Myocyte (in vitro differentiated cells): Measurements from ENCODE around the gene CTPS1. TPM values are rescaled to one million over a fixed set of nuclear protein-coding genes. Genes with fewer than 3 reads are reported as not detected.

ENCODE experiments used
- DNase-seq: peaks from one replicate; pipeline ENCODE4 v3.0.0-alpha.2; 2012; ENCODE audit warnings: low read depth
- total RNA-seq: library from RNA; depleted of rRNA; stranded (reverse); fragments of >200 nt; gene quantifications from 2 replicates; pipeline ENCODE4 v1.2.3, GENCODE V29; 2014

CTPS1 gene
- total RNA-seq, 1 donor from 2014 or later, result 19.8 TPM

DNA sequence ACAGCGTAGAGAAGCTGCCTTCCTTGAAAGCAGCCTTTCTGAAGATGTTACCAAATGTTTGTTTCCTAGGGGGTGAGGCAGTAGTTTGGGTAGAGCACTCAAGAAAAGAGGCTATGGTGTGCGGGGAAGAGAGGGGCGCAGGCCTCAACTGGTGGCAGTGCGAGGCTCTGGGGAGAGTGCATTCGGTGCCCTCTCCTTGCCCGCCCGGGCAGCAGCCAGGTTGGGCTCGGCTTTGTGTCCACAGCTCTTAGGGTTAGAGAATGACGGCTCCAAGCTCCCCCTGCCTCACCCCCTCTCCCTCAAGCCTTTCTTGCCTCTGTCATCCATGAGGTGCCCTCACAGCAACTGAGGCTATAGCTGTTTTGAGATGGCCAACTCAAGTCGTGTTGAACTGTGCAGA lies 42.9 kb downstream of the CTPS1 start:
- DNase-seq, result no peak

DNA sequence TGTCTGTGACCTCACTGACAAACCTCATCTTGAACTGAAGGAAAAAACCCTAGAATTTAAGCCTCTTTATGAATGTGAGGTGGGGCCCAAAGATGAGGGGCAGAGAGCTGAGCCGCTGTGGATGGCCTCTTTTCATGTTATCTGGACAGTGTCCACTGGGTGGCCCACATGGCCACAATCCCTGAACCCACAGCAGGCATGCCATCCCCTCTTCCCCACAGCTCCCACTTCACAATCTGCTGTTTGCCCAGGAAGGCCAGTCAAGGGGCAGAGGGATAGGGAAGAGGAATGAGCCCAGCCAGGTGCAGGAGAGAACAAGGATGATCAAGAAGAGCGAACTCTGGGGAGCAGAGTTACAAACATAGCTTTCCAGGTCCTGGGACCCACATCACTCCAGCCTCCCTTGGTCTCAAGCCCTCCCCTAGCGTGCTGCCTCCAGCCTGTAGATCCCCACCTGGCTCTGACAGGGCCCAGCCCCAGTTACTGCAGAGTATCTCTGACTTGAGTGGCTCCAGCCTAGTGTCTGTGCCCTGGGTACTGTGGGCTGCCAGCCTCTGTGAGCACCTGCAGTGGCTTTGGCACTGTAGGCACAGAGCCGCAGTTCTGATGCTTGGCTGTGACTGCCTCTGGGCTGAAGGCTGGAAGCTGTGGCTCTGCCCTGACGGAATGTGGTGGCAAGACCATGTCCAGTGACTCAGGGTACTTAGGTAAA lies 43.9 kb downstream of the CTPS1 start:
- peak; percentile 25 for DNase-seq

DNA sequence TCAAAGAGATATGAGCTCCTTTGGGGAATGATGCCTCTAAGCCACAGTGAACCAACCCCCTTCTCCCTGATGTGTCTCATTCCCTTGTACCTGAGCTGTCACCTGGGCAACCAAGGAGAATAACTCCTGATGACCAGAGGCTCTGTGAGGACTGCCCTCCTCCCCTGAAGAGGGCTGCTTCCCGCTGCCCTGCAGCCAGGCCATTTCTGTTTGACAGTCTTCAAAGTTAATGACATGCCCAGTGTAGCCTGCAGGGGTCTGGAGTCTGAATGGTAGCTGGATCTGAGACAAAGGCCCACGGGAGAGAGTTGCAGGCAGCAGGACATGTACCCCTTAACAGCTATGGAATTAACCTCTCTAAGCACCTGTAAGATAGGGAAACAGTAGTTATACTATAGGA lies 45.5 kb downstream of the CTPS1 start:
- no peak for DNase-seq

DNA sequence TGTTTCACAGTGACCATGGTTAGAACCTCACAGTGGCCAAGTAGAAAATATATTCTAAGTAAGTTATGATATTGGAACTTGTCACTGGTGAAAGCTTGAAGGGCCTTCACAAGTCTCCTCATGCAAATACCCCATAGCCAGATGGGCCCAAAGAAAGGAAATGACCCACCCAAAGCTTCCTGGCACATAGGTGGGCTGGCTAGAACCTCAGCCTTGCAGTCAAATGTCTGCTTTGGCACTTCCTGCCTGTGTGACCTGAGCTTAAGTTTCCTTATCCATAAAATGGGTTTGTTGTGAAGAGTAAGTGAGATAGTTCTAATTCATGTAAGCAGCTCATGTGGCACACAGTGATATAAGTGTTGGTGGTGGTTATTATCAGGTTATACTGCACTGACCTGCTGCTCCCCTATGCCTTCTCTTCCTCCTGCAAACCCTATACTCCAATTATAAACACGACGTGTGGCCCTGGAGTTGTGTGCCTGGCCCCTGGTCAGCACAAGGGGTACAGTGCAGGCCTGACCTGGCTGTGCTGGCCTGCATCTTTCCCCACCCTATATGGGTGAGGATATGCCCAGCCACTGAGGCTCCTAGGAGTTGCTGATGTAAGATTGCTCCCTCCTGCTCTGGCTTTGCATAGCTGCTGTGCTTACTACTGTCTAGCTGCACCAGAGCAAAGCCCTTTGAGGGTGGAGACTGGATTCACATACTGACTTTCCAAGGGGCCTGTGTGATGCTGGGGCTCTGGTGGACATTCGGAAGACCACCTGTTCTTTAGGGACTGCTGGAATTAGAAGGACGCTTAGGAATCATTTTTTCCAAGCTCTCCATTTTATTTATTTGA lies 46.7 kb downstream of the CTPS1 start:
- no peak for DNase-seq

DNA sequence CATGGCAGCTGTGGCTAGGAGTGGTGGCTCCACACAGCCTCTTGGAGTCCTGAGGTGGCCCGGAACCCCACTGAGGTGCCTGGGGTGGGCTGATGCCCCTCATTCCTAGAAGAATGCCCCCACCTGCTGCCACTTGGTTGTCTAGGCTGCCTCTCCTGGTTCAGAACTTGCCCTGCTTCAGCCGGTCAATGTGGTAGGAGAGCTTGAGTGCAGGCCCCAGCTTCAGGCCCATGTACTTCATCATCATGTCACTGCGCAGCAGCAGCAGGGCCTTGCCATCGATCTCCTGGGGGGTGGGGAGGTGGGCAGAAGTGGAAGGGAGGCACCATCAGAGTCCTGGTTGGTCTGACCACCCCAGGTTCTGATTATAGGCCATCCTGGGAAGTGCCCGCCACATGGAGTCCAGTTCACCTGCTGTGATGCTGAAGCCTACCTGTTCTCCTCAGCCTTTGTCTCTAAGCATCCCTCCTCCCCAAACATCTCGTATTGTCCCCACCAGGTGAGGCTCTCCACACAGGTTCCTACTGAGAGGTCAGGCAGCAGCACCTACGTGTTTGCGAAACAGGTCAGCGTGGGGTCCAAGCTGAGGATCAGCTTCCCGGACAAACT lies 48.6 kb downstream of the CTPS1 start:
- DNase-seq, result no peak

DNA sequence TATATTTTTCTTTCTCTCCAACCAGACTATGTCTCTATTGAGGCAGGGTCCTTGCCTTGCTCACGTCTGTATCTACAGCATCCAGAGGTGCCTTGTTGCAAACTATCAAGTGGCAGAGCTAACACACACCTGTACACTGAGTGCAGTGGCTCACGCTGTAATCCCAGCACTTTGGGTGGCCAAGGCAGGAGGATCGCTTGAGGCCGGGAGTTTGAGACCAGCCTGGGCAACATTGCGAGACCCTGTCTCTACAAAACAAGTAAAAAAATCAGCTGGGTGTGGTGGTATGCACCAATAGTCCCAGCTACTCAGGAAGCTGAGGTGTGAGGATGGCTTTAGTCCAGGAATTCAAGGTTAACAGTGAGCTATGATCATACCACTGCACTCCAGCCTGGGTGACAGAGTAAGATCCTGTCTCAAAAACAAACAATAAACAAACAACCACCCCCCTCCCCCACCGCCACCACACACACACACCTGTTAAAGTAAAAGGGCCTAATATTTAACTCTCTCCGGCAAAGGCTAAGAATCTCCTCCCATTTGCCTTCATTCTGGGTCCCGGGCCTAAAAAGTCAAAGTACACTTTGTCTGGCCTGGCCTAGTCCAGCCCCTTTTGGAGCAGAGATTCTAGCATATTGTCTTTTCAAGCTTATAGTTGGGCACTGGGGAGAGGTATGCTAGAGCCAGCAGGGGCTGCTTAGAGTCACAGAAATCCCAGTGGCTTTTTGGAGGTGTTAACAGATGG lies 51.5 kb downstream of the CTPS1 start:
- DNase-seq, result no peak

DNA sequence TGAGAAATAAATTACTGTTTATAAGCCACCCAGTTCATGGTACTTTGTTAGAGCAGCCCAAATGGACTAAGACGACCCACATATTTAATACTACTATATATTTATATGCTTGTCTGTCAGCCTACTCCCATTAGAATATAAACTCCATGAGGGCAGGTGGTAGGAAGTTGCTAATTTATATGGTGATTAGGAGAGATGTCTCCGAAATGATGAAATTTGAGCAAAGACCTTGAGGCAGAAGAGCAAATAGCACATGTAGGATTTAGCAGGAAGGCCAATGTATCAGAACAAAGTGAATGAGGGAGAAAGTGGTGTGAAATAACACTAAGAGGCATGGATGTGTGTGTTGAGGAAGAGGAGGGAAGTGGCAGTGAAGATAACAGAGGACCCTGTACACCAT lies 52.7 kb downstream of the CTPS1 start:
- no peak for DNase-seq

DNA sequence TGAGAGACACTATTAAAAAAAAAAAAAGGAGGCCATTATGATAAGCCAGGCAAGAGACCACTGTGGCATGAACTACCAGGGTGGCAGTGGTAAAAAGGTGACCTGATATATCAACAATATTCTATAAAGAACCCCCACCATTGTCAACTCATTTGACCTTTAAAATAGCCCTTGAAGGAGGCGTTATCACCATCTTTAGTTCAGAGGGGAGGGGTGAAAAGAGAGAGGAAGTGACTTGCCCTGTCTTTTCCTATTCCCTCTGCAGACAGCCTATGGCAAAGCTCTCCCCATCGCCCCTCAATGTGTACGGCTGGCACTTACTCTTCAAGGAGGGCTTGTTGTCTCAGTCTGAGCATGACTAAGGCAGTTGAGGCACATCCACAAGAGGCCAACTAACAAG lies 53.8 kb downstream of the CTPS1 start:
- no peak for DNase-seq

DNA sequence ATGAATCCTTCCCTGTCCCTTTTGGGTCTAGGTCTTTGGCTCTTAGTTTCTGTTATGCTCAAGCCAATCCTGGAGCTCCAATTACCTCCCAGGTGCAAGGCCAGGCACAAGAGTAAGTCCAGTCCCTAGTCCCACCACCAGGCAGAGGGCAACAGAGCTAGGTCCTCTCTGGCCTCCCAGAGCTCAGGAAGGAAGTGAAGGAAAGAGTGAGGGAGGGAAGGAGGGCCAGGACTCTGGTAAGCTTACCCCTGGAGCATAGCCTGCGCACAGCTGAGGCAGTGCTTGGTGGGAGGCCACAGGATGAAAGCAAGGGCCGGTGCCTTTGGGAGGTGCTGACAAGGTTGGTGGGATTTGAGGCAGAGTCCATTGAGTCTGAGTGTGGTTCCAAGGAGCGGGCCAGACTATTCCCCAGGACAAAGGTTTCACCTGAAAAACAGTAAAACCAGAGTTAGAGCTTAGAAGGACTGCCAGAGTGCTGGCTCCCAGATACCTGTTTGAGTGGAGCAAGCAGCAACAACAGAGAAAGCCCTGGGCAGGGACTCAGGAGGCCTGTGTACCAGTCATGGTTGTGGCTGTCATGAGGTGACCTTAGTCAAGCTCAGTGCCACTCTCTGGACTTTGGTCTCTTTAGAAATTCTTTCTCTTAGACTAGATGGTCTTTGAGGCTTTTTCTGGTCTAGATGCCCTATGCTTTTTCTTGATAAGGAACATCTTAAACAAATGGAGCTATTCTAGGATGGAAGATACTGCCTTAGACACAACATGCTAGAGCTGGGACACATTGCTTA lies 57.8 kb downstream of the CTPS1 start:
- no peak for DNase-seq

DNA sequence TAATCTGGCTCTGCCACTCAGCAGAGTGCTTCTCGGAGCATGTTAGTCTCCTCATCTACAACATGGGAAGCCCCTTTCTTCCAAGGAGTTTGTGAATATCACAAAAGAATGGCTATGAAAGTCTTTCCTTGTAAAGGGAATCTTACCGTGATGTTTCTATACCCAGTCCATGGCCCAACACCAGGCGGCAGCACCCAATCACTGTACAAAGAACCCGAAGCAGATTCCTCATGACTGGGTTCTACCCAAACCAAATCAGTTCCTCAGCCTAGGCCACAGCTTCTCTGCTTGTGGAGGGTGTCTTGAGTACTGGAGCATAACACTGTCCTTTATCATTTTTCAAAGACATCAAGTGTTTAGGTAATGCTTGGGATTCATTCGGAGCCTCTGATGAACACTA lies 58.6 kb downstream of the CTPS1 start:
- DNase-seq, result no peak

DNA sequence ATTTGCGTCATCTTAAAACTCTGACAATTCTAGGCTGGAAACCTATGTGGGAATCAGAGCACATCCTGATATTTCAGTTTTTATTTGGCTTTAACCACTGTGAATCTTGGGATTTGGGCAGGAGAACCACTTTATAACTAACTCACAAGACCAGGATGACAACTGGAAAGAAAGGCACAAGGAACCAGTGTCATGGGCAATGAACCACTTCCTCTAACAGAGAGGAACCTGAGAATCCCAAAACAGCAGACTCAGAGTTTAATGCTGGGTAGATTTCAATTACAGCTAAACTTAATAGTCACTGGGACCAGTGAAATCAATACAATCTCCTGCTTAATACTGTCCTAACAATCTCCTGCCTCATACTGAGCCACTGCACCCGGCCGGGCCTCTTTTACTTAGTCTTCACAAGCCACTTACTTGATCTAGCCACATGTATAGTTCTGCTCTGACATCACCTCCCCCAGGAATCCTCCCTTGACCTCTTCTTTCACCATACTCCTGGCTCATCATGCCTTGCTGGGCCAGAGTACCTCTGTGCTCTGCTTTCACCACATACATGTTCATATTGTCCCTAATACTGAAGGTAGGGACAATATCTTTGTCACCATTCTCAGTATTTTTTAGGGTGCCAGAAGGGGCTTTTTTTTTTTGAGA lies 62.2 kb downstream of the CTPS1 start:
- DNase-seq, result peak; percentile 11

DNA sequence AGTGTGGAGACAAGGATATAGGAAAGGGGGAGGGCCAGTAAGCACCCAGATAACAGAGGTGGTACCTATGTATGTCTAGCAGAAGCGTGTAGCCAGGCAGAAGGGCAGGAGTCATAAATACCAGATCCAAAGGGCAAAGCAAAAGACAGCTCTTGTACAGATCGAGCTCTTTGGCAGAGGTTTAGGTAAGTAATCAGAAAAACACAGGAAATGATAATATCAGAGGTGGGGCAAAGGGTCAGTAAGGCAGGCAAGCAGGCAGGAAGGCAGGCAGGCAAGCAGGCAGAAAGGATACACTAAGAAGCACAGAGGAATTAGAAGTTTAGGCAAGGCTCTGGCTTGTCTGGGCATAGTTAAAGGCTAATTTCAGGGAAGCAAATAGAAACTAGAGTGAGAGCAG lies 64.7 kb downstream of the CTPS1 start:
- DNase-seq, result no peak

DNA sequence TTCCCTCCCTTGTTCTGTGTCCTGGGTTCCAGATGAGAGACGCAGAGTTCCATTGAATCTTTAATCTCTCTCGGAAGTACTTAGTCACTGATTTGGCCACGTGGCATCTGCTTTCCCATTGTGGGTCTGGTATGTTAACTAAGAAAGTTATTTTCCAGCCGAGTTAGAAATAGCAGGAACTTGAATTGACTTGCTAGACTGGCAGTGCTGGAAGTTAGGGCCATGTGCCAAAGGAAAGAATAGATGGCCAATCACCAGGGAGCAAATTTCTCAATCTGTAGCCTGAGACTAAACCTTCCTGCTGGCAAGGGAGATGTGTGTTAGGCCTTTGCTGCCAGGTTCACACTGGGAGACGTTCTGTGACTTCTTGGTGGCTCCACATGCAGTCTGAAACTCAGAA lies 66.2 kb downstream of the CTPS1 start:
- peak; percentile 46 for DNase-seq

DNA sequence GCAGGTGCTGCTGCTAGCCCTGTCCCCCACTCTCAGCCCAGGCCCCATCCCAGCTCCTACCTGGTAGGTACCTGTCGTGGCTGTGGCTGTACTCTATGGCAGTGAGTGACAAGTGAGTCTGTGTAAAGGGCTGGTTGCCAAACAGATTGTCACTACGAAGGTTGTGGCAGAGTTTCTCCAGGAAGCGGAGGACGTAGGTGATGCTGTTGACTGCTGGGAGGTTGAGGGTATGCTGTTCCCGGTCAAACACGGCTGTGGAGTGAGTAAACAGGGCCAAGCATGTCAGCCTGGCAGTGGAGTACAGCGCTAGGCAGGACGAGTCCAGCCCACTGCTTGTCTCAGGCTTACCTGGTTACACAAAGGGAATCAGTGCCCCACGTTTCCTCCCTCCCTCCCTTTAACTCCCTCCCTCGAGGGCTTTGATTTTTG lies 66.9 kb downstream of the CTPS1 start:
- DNase-seq, result no peak

DNA sequence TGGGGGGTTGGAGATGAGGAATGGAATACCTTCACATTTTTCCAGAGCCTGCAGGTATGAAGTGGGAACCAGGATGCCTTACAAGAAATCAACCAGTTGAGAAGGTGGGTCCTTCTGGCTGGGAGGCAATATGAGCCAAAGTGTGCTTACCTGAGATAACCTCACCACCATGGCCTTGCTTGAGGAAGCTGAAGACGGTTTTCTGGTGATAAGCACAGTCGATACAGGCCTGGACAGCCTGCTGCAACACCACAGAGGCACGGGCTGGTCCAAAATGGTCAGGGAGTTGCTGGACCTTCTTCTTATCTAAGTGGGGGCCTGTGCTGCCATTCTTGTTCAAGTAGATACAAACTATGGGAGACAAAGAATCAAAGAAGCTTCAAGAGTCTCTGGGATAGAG lies 69.0 kb downstream of the CTPS1 start:
- no peak for DNase-seq

DNA sequence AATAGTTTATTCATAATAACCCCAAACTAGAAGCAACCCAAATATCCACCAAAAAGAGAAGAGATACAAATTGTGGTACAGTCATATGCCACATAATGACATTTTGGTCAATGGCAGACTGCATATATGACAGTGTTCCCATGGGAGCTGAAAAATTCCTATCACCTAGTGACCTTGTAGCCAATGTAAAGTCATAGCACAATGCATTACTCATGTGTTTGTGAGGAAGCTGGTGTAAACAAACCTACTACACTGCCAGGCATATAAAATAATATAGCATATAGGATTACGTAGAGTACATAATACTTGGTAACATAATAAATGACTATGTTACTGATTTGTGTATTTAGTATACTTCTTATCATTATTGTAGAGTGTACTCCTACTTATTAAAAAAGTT lies 71.5 kb downstream of the CTPS1 start:
- no peak for DNase-seq

DNA sequence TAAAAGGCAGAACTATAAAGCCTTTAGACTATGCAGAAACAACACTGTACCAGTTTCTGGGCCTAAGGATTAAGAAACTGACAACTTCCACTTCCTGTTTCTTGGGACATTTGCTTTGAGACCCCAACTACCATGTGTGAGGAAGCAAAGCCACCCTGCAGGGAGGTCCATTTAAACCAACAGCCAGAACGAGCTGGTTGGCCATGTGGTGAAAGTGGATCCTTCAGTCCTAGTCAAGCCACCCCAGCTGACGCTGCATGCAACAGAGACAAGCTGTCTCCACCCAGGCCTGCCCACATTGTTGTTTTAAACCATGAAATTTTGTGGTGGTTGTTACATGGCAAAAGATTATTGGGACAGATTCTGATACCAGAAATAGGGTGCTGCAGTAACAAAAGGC lies 73.8 kb downstream of the CTPS1 start:
- peak; percentile 67 for DNase-seq

DNA sequence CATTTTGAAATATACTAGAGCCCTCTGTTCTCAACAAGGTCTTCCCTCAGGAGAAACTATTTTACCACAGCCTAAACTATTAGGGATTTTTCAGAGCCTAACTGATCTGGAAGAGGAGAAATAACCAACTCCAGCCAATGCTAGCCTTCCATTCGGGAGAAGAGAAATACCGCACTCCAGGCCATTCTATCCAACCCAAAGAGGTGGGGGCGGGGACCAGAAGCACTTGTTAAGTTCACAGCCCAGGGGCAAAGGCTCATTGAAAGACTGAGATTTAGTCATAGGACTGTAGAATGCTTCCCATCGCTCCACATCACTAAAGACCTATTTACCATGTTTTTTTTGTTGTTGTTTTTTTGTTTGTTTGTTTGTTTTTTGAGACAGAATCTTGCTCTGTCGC lies 77.4 kb downstream of the CTPS1 start:
- no peak for DNase-seq
